Measurements from ENCODE around the gene SIL1. TPM values are rescaled to one million over a fixed set of nuclear protein-coding genes. Genes with fewer than 3 reads are reported as not detected.
"Not testable (repeated sequence)": the region's sequence is repeated elsewhere in the genome, so short reads cannot be mapped to it uniquely, and the experiment has no call there.

The SIL1 gene
- total RNA-seq, 1 donor from 2014 or later = 46.2 TPM

DNA sequence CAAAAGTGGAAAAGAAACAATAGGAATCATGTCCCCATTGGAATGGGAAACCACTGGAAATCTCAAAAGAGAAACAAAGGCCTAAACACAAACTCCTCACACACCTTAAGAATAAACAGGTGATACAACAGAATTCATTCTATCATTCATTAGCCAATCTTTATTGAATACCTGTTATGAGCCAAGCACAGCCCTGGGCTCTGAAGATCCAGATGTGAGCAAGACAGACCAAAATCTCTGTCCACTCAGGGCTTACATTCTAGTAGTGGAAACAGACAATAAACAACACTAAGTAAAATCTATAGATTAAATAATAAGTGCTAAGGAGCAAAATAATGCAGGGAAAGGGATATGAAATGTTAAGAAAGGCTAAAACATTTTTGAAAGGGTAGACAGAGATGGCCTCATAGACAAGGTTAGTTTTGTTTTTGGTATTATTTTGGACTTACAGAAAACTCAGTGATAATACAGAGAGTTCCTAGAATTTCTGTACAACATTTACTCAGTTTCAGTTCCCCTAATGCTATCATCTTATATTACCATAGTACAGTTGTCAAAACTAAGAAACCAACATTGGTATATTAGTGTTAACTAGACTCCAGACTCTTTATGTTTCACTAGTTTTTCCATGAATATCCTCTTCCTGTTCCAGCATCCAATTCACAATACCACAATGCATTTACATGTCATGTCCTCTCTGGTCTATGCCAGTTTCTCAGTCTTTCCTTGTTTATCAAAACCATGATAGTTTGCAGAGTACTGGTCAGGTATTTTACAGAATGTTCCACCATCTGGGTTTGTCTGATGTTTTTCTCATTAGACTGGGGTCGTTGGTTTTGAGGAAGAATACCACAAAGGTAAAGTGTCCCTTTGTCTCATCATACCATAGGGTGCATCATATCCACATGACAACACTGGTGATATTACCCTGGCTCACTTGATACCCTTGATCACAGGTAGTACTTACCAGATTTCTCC is 103.7 kb downstream of the SIL1 start:
- no peak for DNase-seq (ENCODE audit: missing footprints)
- ATAC-seq = no peak
- intact Hi-C loops (cut with DNase I) = no loop called here

DNA sequence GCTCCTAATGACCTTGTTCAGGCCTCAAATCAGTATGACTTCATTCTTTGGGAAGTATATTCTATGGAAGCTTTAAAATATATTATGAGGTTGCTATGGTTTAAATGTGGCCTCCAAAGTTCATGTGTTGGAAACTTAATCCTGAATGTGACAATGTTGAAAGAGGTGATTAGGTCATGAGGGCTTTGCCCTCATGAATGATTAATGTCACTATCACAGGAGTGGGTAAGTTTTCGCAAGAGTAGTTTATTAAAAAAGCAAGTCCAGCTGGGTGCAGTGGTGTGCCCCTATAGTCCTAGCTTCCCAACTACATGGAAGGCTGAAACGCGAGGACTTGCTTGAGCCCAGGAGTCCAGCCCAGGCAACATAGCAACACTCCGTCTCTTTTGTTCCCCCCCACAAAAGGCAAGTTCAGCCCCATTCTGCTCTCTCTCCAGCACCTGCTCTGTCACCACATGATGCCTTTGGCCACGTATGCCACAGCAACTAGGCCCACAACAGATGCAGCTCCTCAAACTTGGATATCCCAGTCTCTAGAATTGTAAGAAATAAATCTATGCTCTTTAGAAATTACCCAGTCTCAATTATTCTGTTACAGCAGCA is 105.3 kb downstream of the SIL1 start:
- DNase-seq (ENCODE audit: missing footprints) (no peak), ATAC-seq (no peak)
- intact Hi-C loops (cut with DNase I) = no loop called here

DNA sequence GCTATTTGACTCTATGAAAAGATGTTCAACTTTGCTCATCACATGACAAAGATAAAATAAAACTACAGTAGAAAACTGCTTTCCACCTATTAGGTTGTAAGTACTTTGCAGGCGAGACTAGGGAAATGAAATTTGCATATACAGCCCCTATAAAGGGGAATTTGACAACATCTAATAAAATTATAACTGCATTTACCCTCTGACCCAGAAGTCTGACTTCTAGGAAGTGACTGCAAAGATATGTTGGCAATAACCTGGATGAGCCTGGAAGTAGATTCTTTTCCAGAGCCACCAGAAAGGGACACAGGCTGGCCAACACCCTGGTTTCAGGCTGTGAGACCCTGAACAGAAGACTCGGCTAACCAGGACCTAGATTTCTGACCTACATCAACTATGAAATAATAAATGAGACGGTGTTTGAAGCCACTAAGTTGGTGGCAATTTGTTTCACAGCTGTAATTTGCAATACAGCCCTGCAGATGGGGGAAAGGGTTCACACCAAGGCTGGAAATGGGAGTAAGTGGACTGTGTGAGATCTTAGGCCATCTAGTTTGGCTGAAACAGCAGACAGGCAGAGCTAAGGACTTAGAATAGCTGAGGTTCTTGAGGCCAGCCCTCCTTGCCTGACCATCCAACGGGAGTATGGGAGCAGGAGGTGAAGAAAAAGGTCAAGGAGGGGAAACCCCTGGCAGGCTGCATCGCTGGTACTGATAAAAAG is 106.6 kb downstream of the SIL1 start:
- ATAC-seq = peak; percentile 88
- intact Hi-C loops (cut with DNase I) = loop anchor here (2.0 kb wide), 1 partner anchor 171 kb away; no protein-coding TSS in a partner anchor
- no peak for DNase-seq (ENCODE audit: missing footprints)

DNA sequence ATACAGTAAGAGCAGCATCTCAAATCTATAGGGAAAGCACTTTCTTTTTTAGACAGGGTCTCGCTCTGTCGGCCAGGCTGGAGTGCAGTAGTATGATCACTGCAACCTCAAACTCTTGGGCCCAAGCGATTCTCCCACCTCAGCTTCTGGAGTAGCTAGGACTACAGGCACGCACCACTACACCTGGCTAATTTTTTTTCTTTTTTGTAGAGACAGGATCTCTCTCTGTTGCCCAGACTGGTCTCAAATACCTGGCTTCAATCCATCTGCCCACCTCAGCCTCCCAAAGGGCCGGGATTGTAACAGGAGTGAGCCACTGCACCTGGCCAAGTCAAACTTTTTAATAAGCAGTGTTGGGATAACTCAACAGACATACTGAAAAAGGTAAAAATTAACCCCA is 107.6 kb downstream of the SIL1 start:
- intact Hi-C loops (cut with DNase I) = loop anchor here (2.0 kb wide), 1 partner anchor 172 kb away; no protein-coding TSS in a partner anchor
- no peak for DNase-seq (ENCODE audit: missing footprints)
- ATAC-seq = no peak

DNA sequence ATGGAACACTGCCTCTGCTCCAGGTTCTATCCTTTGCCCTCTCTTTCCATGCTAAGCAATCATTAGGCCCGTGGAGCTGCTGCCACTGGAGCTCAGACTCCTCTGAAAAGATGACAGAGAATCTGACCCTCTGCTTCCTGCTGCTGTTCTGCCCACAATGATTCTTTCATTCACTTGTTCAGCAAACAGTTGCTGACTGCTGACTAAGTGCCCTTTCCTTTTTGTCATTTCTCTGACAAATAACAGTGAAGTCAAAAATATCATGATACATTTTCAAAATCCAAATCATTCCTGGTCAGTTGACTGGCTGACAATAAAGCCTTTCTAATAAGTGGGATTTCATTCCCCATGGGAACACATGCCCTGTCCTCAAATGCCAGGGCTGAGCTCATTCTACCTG is 110.1 kb downstream of the SIL1 start:
- intact Hi-C loops (cut with DNase I) = no loop called here
- ATAC-seq = no peak
- DNase-seq (ENCODE audit: missing footprints) = no peak

DNA sequence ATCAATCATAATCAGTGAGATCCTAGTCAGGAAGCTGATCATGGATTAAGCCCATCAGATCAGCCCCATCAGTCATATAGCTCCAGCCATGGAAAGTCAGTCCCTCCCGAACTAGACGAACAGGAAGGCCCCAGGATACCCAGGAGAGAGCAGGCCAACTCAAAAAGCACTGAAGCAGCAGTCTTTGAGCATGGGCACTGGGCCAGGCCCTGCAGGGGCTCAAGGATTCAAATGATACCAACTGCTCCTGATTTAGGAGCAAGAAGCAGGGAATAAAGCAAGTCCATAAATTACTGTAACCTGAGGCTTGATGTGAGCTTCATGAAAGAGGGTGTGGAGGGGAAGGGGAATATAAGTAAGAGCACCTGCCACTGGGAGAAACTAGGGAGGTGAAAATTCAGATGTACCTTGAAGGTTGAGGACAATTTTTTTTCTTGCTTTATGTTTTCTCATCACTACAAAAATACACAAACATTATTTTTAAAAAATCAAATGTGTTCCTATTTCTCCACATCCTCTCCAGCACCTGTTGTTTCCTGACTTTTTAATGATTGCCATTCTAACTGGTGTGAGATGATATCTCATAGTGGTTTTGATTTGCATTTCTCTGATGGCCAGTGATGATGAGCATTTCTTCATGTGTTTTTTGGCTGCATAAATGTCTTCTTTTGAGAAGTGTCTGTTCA is 115.2 kb downstream of the SIL1 start:
- intact Hi-C loops (cut with DNase I) = no loop called here
- DNase-seq (ENCODE audit: missing footprints) (no peak), ATAC-seq (no peak)

DNA sequence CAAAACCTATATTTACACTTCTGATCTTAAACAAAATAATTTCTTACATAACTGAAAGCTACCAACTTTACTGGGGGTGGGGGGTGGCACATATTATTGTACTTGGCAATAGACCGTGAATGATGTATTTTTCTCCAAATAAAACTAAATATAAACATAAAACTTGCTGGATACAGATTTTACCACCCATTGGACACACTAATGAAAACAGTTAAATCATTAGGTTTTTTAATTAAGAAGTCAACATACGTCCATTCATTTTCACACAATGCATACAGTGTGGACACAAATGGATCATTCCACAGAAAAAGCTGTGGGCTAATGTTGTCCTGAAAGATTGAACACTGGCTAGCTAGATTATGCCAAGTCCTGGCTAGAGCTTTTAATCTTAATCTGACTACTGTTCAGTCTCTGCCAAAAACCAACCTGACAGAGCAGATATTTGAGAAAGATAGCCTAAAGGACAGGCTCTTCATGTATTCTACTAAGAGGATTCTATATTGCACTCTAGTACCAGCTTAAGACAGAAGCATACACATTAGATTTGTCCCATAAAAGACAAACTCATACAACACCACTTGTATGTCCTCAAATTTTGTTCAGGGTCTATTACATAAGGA is 118.1 kb downstream of the SIL1 start:
- no peak for ATAC-seq
- intact Hi-C loops (cut with DNase I) = no loop called here
- DNase-seq (ENCODE audit: missing footprints) = no peak

DNA sequence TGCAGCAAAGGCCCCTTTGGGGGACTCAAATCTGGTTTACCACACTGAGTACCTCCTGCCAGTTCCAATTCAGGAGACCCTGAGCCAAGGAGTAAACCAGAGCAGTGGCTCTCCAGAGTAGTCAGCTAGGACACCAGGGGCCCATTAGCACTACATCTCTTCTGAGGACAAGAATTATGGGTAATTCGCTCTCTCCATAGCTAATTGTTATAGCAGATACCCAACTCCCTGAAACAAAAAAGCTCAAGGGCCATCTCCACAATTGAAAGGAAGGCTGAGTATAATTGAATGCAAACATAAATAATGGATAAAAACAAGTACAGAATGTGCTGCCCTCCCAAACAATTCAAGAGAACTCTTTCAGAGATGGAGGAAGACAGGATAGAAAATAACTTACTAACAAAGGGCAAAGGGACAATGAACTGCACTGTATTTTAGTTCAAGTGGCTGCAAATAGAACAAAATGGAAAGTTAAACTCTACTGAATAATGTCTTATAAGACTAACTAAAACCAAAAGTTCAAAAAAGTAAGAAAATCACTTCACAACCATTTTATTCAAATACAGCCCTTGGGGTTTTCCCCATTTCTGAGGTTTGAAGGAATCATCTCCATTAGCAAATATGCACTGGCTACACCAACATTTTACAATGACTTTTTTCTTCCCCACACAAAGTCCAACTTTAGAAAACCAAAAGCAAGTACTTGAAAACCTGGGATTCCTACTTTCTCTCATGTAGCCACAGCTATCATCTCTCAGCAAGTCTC is 118.8 kb downstream of the SIL1 start:
- ATAC-seq (no peak), DNase-seq (ENCODE audit: missing footprints) (no peak)
- intact Hi-C loops (cut with DNase I) = no loop called here

DNA sequence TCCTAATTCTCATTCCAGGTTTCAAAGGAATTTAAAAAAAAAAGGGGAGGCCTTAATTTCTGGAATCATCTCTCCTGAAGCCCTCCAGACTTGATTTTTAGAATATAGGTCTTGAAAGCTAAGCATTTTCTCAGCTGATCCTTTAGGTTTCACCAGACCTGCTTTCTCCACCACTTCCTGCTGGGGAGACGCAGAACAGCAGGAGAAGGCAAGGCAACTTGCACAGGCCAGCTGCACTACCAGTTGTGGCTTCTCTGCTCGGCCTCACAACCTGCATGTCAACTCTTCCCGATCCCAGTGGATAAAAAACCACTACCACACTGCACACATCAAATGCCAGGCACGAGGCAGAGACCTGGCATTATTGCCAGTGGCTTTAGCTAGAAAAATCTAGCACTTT is 119.8 kb downstream of the SIL1 start:
- intact Hi-C loops (cut with DNase I) = no loop called here
- ATAC-seq = no peak

DNA sequence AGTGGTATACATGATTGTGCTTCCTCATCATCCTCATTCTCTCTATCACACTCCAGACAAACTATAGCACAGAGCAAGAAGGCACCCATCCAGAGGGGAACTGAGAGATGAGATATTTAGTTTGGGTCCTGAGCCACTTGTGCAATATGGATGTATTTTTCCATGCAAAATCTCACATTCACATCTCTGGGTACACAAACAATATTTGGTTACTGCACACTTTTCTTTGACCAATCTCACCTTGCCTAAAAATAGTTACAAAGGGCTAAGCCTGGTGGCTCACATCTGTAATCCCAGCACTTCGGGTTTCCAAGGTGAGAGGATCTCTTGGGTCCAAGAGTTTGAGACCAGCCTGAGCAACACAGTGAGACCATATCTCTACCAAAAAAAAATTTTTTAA is 120.3 kb downstream of the SIL1 start:
- intact Hi-C loops (cut with DNase I) = no loop called here
- DNase-seq (ENCODE audit: missing footprints) (no peak), ATAC-seq (no peak)

More for the DNA sequence above, 119.8 kb downstream of the SIL1 start:
- no peak for DNase-seq (ENCODE audit: missing footprints)

DNA sequence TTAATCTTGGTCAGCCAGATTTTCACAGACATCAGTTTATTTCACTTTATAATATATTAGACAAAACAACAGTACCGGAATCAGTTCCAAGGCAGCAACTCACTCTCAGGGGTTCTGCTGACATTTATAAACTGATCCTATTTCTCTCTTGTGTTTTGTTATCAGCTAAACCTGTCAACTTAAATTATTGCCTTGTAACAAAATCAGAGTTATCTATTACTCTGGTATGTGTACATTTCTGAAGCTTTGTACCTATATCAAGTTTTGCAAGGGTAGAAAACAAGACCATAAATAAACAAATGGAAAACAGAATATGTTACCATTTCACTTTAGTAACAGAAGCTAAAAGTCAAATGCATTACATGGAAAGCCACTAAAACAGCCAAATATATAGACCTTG is 122.1 kb downstream of the SIL1 start:
- intact Hi-C loops (cut with DNase I) = no loop called here
- no peak for DNase-seq (ENCODE audit: missing footprints)
- no peak for ATAC-seq

DNA sequence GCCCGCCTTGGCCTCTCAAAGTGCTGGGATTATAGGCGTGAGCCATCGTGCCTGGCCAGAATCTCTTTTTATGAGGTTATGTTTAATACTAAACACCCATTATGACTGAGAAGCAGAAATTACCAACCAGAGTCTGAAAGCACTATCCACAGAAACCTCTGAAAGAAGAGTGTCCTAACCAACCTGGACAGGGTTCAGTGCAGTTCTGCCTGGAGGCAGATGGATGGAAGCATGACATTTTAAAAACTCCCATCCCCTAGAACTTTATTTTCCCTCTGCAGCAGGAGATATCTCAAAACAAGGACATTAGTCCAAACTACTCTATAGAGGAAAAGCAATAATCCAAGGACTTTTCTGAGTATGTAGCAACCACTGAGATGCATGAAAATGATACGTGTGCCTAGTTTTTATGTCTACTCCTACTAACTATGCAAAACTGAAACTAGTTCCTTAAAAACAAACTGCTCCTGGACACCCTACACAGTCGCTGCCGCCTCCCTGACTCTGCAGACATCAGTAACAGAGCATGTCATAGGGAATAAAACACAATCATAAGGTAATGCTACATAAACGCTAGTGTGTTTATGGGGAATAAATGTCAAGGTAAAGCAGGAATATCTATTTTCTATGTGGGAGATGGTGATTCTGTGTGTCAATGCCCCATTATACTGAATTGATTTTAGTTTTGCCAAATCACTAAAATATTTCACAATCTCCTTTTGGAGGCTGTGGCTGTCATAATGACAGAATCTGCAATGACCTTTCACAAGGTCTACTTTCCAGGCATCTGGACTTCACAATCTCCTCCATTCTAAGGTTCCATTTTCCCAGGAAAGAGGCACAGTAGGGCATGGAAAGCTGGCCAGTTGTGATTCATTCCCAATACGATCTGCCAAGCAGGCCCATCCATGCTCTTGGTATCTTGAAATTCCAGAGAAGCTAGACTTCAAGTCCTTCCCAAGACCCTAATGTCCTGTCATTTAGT is 122.8 kb downstream of the SIL1 start:
- intact Hi-C loops (cut with DNase I) = no loop called here
- DNase-seq (ENCODE audit: missing footprints) (peak; percentile 70), ATAC-seq (peak; percentile 53)

DNA sequence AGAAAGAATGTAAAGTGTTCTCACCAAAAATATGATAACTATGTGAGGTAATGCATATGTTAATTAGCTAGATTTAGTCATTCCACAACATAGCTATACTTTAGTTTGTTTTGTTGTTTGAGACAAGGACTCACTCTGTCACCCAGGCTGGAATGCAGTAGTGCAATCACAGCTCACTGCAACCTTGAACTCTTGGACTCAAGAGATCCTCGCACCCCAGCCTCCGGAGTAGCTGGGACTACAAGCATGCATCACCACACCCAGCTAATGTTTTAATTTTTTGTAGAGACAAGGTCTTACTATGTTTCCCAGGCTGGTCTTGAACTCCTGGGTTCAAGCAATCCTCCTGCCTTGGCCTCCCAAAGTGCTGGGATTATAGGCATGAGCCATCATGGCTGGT is 124.2 kb downstream of the SIL1 start:
- ATAC-seq; intact Hi-C loops (cut with DNase I); DNase-seq (ENCODE audit: missing footprints): not testable (repeated sequence)

DNA sequence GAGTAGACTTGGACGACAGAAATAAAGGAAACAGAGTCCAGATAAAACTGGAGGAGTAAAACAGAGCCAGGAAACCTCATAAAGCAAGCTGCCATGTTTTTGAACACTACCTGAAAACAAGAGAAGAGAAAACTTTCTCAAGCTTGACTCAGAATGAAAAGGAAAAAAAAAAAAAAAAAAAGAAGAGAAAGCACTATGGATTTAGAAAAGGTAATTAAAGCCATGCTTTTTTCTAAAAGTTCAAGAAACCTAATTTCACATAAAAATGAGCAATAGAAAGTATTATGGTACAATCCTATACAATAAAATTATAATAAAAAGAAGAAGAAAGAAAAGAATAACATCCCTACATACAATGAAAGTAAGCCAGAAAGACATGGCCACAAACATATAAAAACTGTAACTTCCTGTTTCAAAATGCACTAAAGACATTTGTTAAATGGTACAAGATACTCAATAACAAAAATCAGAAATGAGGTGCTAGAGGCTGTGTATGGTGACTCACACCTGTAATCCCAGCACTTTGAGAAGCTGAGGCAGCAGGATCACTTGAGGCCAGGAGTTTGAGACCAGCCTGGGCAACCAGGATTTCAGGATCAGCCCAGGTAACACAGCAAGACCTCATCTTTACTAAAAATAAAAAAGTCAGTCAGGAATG is 129.5 kb downstream of the SIL1 start:
- intact Hi-C loops (cut with DNase I) = no loop called here
- ATAC-seq = no peak
- DNase-seq (ENCODE audit: missing footprints) = no peak

DNA sequence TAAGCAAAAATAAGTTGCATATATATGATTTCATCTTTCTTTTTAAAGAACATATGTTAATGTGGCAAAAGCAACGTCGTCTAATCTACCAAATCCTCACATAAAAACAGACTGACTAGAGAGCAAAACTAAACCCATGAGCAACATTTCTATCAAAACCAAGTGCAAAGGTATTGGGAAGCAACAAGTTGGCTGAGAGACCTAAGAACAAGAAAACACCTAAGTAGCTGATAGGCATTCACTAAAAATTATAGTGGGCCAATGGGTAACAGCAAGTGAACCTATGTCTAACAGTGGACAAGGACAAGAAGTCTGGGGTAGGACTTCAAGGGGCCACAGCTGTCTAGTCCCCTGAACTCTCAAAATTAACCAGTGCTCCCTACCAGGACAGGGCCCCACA is 130.1 kb downstream of the SIL1 start:
- intact Hi-C loops (cut with DNase I) = no loop called here
- ATAC-seq (no peak), DNase-seq (ENCODE audit: missing footprints) (no peak)

DNA sequence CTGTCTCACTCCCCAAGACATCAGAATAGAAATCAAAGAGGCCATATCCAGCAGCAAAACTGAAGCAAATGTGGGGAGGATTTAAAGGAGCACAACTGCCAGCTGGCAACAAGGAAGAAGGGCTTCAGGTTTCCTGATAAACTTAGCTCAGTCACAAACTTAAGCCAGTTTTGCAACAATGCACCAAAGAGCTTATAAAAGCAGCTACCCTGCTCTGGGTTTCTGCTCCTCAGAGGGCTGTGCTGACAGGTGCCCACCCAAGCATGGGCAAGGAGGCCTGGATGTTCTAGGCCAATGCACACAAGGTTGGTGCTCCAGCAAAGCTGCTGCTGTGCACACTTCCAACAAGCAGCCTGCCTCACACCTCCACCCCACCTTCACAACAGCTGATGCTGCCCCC is 132.9 kb downstream of the SIL1 start:
- ATAC-seq = no peak
- intact Hi-C loops (cut with DNase I) = no loop called here
- DNase-seq (ENCODE audit: missing footprints) = no peak
